ENCODE data around the gene RAB27B. TPM values are rescaled to one million over a fixed set of nuclear protein-coding genes. Genes with fewer than 3 reads are reported as not detected.

Gene RAB27B
- total RNA-seq, 1 experiment from 2014 or later, result 0.87 TPM

GRCh38 chr18:54802686-54803395, 25.4 kb upstream of the RAB27B start (continued):
- TF ChIP-seq ZSCAN18 (CRISPR knock-in tag; IDR thresholded peaks at IDR 0.05) (no peak), RELA (CRISPR knock-in tag; IDR thresholded peaks at IDR 0.05; ENCODE audit: borderline replicate concordance) (no peak), MXD4 (CRISPR knock-in tag; IDR thresholded peaks at IDR 0.05; ENCODE audit: borderline replicate concordance) (no peak), ARID4B (CRISPR knock-in tag; IDR thresholded peaks at IDR 0.05; ENCODE audit: borderline replicate concordance) (no peak)

- ATAC-seq, result no peak
- CTCF ChIA-PET, result no interaction called here
- POLR2A ChIA-PET, result no interaction called here
Observed at GRCh38 chr18:54805571-54806334, 22.5 kb upstream of the RAB27B start.

GRCh38 chr18:54806526-54806925, 21.8 kb upstream of the RAB27B start:
- H3K36me3 Mint-ChIP-seq, result no peaks in the 10 kb centered on the region
- POLR2A ChIA-PET, result no interaction called here

More at GRCh38 chr18:54805571-54806334, 22.5 kb upstream of the RAB27B start:
- no peak overlapping the region for H3K4me3 Mint-ChIP-seq
- no peaks in the 10 kb centered on the region for H3K27me3 Mint-ChIP-seq (ENCODE audit: low read depth)
- H3K9me3 Mint-ChIP-seq, result no peaks in the 10 kb centered on the region
- no peaks in the 10 kb centered on the region for H3K36me3 Mint-ChIP-seq
- DNase-seq (ENCODE audit: low spot score), result no peak
- no peak overlapping the region for H3K27ac Mint-ChIP-seq
- no peaks in the 10 kb centered on the region for H3K4me1 Mint-ChIP-seq
- TF ChIP-seq NR2C2 (CRISPR knock-in tag; IDR thresholded peaks at IDR 0.05), result no peak

More at GRCh38 chr18:54806526-54806925, 21.8 kb upstream of the RAB27B start:
- Mint-ChIP-seq H3K4me3 (no peak overlapping the region), H3K27me3 (ENCODE audit: low read depth) (no peaks in the 10 kb centered on the region), H3K9me3 (no peaks in the 10 kb centered on the region), H3K27ac (no peak overlapping the region), H3K4me1 (peaks cover 5% of the 10 kb centered on the region)
- ATAC-seq, result no peak
- CTCF ChIA-PET, result no interaction called here
- TF ChIP-seq ZSCAN18 (CRISPR knock-in tag; IDR thresholded peaks at IDR 0.05) (no peak), ZNF219 (CRISPR knock-in tag; IDR thresholded peaks at IDR 0.05; ENCODE audit: borderline replicate concordance) (no peak), NR1H2 (CRISPR knock-in tag; IDR thresholded peaks at IDR 0.05) (no peak), GRHL2 (CRISPR knock-in tag; IDR thresholded peaks at IDR 0.05; ENCODE audit: insufficient replicate concordance, severe bottlenecking) (no peak), FOXP4 (CRISPR knock-in tag; IDR thresholded peaks at IDR 0.05) (no peak), ZNF317 (CRISPR knock-in tag; IDR thresholded peaks at IDR 0.05; ENCODE audit: borderline replicate concordance, low read depth) (no peak), ZNF232 (CRISPR knock-in tag; IDR thresholded peaks at IDR 0.05) (no peak), ZNF121 (CRISPR knock-in tag; IDR thresholded peaks at IDR 0.05) (no peak), PRRX2 (CRISPR knock-in tag; IDR thresholded peaks at IDR 0.05) (no peak), JAZF1 (CRISPR knock-in tag; IDR thresholded peaks at IDR 0.05) (no peak)
- no peak for DNase-seq (ENCODE audit: low spot score)

Data from WTC11 (cell line).